IPS DF 6.9 (cell line): ENCODE measurements around the gene TMEM130.
"Not testable (repeated sequence)": the region's sequence is repeated elsewhere in the genome, so short reads cannot be mapped to it uniquely, and the experiment has no call there.

Experiments
- DNase-seq: peaks from one replicate; pipeline ENCODE4 v3.0.0-alpha.2; 2013; ENCODE audit warnings: low read depth, low spot score
- H3K27ac ChIP-seq: one replicate; pipeline ENCODE4 v1.5.1; 2013; ENCODE audit warnings: low read length, control low read depth
- H3K27me3 ChIP-seq: 2 replicates; pipeline ENCODE4 v1.6.1; 2013; ENCODE audit warnings: mild to moderate bottlenecking, low read length; ENCODE audit not compliant: control insufficient read depth, insufficient read depth
- H3K36me3 ChIP-seq: 2 replicates; pipeline ENCODE4 v1.6.1; 2013; ENCODE audit warnings: low read length; ENCODE audit not compliant: control insufficient read depth, insufficient read depth
- H3K4me1 ChIP-seq: 2 replicates; pipeline ENCODE4 v1.6.1; 2013; ENCODE audit warnings: low read length; ENCODE audit not compliant: control insufficient read depth, insufficient read depth
- H3K4me3 ChIP-seq: 2 replicates; pipeline ENCODE4 v1.5.1; 2013; ENCODE audit warnings: mild to moderate bottlenecking, low read length
- H3K9me3 ChIP-seq: 2 replicates; pipeline ENCODE4 v1.6.1; 2013; ENCODE audit warnings: low read length, inconsistent platforms; ENCODE audit not compliant: control insufficient read depth, insufficient read depth
- WGBS: extraction: QIAGEN DNeasy Blood & Tissue Kit; methylation state at CpG from one replicate; pipeline ENCODE4 v1.1.7; 2013; ENCODE audit warnings: mixed read lengths, missing lambda C conversion rate; ENCODE audit not compliant: insufficient read length, insufficient coverage; 5-methylcytosine and 5-hydroxymethylcytosine counted together

The TMEM130 gene

GRCh38 chr7:98877692-98878364 is 8.0 kb upstream of the TMEM130 start:
- H3K36me3 ChIP-seq = peaks cover 6% of the 10 kb centered on the region
- peaks cover 3% of the 10 kb centered on the region; the same call in 1 of the 2 replicates for H3K4me1 ChIP-seq
- no CpG with 5 or more reads among the region's 18 CpGs for WGBS
- peak overlapping the region; percentile 91 for H3K4me3 ChIP-seq
- DNase-seq = no peak
- H3K27me3 ChIP-seq = no peaks in the 10 kb centered on the region
- H3K9me3 ChIP-seq = no peaks in the 10 kb centered on the region
- H3K27ac ChIP-seq = no peak overlapping the region

GRCh38 chr7:98877146-98877545 is 7.3 kb upstream of the TMEM130 start:
- Histone ChIP-seq H3K27ac (no peak overlapping the region), H3K36me3 (peaks cover 2% of the 10 kb centered on the region; the same call in 1 of the 2 replicates), H3K27me3 (no peaks in the 10 kb centered on the region), H3K4me3 (no peak overlapping the region), H3K9me3 (no peaks in the 10 kb centered on the region), H3K4me1 (peaks cover 3% of the 10 kb centered on the region; the same call in 1 of the 2 replicates)
- no CpG with 5 or more reads among the region's 6 CpGs for whole genome bisulfite sequencing
- no peak for DNase-seq

GRCh38 chr7:98875501-98875900 is 5.7 kb upstream of the TMEM130 start:
- Histone ChIP-seq H3K27me3 (no peaks in the 10 kb centered on the region; the same call in 1 of the 2 replicates), H3K27ac (no peak overlapping the region), H3K4me3 (no peak overlapping the region), H3K4me1 (peaks cover 4% of the 10 kb centered on the region; the same call in 1 of the 2 replicates), H3K9me3 (no peaks in the 10 kb centered on the region), H3K36me3 (no peaks in the 10 kb centered on the region)
- DNase-seq = no peak
- WGBS = no CpG with 5 or more reads among the region's 9 CpGs

DNA sequence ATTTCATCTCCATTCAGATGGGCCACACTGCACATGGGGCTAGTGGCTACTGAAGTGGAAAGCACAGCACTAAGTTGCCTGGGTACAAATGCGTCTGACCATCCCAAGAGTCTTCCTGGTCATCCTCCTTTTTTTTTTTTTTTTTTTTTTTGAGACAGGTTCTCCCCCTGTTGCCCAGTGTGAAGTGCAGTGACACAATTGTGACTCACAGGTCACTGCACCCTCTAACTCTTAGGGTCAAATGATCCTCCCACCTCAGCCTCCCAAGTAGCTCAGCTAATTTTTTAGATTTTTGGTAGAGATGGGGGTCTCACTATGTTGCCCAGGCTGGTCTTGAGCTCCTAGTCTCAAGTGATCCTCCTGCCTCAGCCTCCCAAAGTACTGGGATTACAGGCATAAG is 5.1 kb upstream of the TMEM130 start:
- DNase-seq = no peak
- Histone ChIP-seq H3K27ac (no peak overlapping the region), H3K36me3 (no peaks in the 10 kb centered on the region), H3K9me3 (no peaks in the 10 kb centered on the region), H3K4me1 (peaks cover 4% of the 10 kb centered on the region; the same call in 1 of the 2 replicates), H3K4me3 (no peak overlapping the region), H3K27me3 (no peaks in the 10 kb centered on the region; the same call in 1 of the 2 replicates)
- WGBS = no CpG with 5 or more reads among the region's 1 CpG

GRCh38 chr7:98873610-98874009 is 3.8 kb upstream of the TMEM130 start:
- H3K4me3 ChIP-seq, H3K9me3 ChIP-seq, H3K4me1 ChIP-seq, H3K27ac ChIP-seq, H3K36me3 ChIP-seq, DNase-seq, H3K27me3 ChIP-seq: not testable (repeated sequence)
- WGBS = no CpG with 5 or more reads among the region's 11 CpGs

GRCh38 chr7:98872328-98872924 is 2.6 kb upstream of the TMEM130 start:
- no peak for DNase-seq
- 0 out of 2 replicates have a peak, but pooled peaks cover 1% of the 10 kb centered on the region for H3K4me1 ChIP-seq
- H3K9me3 ChIP-seq = no peaks in the 10 kb centered on the region
- WGBS = no CpG with 5 or more reads among the region's 7 CpGs
- no peak overlapping the region for H3K4me3 ChIP-seq
- no peak overlapping the region for H3K27ac ChIP-seq
- no peaks in the 10 kb centered on the region for H3K36me3 ChIP-seq
- H3K27me3 ChIP-seq = peaks cover 9% of the 10 kb centered on the region; the same call in 1 of the 2 replicates

GRCh38 chr7:98870807-98871491 is 1.1 kb upstream of the TMEM130 start:
- no CpG with 5 or more reads among the region's 17 CpGs for WGBS
- H3K27me3 ChIP-seq = peaks cover 9% of the 10 kb centered on the region; the same call in 1 of the 2 replicates
- H3K4me3 ChIP-seq = no peak overlapping the region
- H3K27ac ChIP-seq = no peak overlapping the region
- no peaks in the 10 kb centered on the region for H3K36me3 ChIP-seq
- no peaks in the 10 kb centered on the region for H3K9me3 ChIP-seq
- peaks cover 4% of the 10 kb centered on the region; the same call in 1 of the 2 replicates for H3K4me1 ChIP-seq
- DNase-seq = no peak

DNA sequence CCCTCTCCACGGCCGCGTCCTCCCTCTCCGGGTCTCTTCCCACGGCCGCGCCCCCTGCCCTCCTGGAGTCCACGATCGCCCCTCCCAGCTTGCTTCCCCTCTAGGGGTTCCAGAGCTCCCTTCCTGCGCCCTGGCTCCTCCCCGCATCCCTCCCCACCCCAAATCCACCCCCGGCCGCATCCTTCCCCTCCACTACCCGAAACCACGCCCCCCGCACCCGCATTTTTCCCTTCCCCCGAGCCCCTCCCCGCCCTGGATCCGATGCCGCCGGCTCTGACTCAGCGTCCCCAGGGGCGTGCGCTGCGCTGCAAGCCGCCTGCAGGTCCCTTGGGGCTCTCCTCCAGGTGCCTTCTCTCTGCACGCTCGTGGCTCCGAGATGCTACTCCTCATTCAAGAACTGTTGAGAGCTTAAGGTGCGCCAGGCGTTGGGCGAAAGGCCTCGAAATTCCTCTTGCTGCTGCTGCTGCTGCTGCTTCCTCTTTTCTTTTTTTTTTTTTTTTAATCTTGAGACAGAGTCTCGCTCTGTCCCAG is 372 bp upstream of the TMEM130 start:
- WGBS = no CpG with 5 or more reads among the region's 35 CpGs
- Histone ChIP-seq H3K9me3 (no peaks in the 10 kb centered on the region), H3K4me3 (peak overlapping the region; percentile 81; the same call in 1 of the 2 replicates), H3K4me1 (peaks cover 4% of the 10 kb centered on the region; the same call in 1 of the 2 replicates), H3K36me3 (no peaks in the 10 kb centered on the region), H3K27ac (no peak overlapping the region), H3K27me3 (peaks cover 9% of the 10 kb centered on the region; the same call in 1 of the 2 replicates)
- DNase-seq = no peak

DNA sequence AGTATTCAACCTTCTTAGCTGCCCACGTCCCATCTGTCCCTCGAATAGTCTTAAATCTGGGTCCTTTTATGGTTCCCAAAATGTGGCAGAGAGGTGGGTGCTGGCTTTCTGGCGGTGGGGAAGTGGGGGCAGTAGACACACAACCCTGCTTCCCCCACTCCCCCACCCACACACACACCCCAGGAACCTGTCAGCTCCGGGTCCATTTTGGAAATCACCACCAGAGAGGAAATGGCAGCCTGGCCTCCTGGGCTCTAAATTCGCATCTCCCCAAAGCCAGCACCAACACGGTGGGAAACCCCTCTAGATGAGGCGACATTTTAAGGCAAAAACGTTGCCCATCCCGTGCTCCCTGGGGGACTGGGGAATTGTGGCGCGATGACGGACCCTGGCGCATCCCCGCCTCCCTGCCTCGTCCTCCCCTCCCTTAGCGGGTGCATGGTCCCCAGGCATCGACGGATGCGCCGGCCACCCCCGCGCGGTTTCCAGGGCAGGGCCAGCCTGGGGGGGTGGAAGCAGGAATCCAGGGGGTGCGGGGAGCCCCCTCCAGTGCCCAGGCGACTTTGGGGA is 702 bp downstream of the TMEM130 start:
- Histone ChIP-seq H3K27ac (no peak overlapping the region), H3K27me3 (peaks cover 9% of the 10 kb centered on the region; the same call in 1 of the 2 replicates), H3K4me3 (peak overlapping the region; percentile 81; the same call in 1 of the 2 replicates), H3K36me3 (no peaks in the 10 kb centered on the region), H3K4me1 (peaks cover 5% of the 10 kb centered on the region; the same call in 1 of the 2 replicates), H3K9me3 (no peaks in the 10 kb centered on the region)
- WGBS = no CpG with 5 or more reads among the region's 25 CpGs
- DNase-seq = no peak

DNA sequence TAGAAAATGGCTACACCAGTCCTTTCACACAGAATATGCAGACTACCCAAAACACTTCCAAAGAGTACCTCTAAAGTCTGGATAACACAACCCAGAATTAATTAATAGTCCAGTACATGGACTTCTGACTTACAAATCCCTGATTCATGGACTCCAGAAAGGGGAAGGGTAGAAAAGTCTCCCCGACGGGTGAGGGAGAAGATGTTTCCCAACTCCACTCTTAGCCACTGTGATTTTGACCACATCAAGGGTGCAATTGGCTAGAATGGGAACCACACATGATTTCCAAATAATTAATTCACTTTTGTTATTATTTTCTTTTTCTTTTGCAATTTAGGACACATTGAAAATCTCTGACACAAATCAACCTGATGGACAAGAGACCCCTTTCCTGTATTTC is 1.4 kb downstream of the TMEM130 start:
- Histone ChIP-seq H3K27ac (no peak overlapping the region), H3K36me3 (no peaks in the 10 kb centered on the region), H3K4me1 (peaks cover 5% of the 10 kb centered on the region; the same call in 1 of the 2 replicates), H3K4me3 (no peak overlapping the region), H3K27me3 (peaks cover 9% of the 10 kb centered on the region; the same call in 1 of the 2 replicates), H3K9me3 (no peaks in the 10 kb centered on the region)
- DNase-seq = no peak
- no CpG with 5 or more reads among the region's 2 CpGs for WGBS
